ENCODE measurements around the gene ADGRB2.
A peak's percentile ranks its signal among the peaks of the same experiment; 100 is the strongest.

The ADGRB2 gene

GRCh38 chr1:31793586-31794285 lies 29.6 kb upstream of the ADGRB2 start:
- DNase-seq: no peak

- no peak for DNase-seq
Observed at GRCh38 chr1:31793086-31793485, 28.9 kb upstream of the ADGRB2 start.

GRCh38 chr1:31792541-31792940 lies 28.4 kb upstream of the ADGRB2 start:
- no peak for DNase-seq

GRCh38 chr1:31792116-31792515 lies 28.0 kb upstream of the ADGRB2 start:
- DNase-seq: no peak

GRCh38 chr1:31791131-31791858 lies 27.2 kb upstream of the ADGRB2 start:
- DNase-seq: no peak

- no peak for DNase-seq
Observed at GRCh38 chr1:31790641-31791091, 26.5 kb upstream of the ADGRB2 start.

- no peak for DNase-seq
Observed at GRCh38 chr1:31790140-31790539, 26.0 kb upstream of the ADGRB2 start.

- DNase-seq: peak; percentile 82
Observed at GRCh38 chr1:31789259-31790065, 25.3 kb upstream of the ADGRB2 start.

GRCh38 chr1:31788825-31789256 lies 24.7 kb upstream of the ADGRB2 start:
- DNase-seq: no peak

GRCh38 chr1:31788138-31788824 lies 24.1 kb upstream of the ADGRB2 start:
- DNase-seq: no peak

GRCh38 chr1:31787786-31788137 lies 23.6 kb upstream of the ADGRB2 start:
- DNase-seq: no peak

GRCh38 chr1:31787261-31787660 lies 23.1 kb upstream of the ADGRB2 start:
- no peak for DNase-seq

- peak; percentile 72 for DNase-seq
Observed at GRCh38 chr1:31786366-31787060, 22.4 kb upstream of the ADGRB2 start.

GRCh38 chr1:31785947-31786290 lies 21.8 kb upstream of the ADGRB2 start:
- no peak for DNase-seq

- DNase-seq: no peak
Observed at GRCh38 chr1:31785020-31785946, 21.1 kb upstream of the ADGRB2 start.

GRCh38 chr1:31784356-31785019 lies 20.3 kb upstream of the ADGRB2 start:
- no peak for DNase-seq

GRCh38 chr1:31783846-31784245 lies 19.7 kb upstream of the ADGRB2 start:
- DNase-seq: no peak

- DNase-seq: no peak
Observed at GRCh38 chr1:31782421-31783410, 18.6 kb upstream of the ADGRB2 start.

GRCh38 chr1:31781756-31782371 lies 17.7 kb upstream of the ADGRB2 start:
- DNase-seq: no peak

Data from COR-L47 (cell line).